GM19328 (cell line): Measurements from ENCODE around the gene BTRC.
"Not testable (repeated sequence)": the region's sequence is repeated elsewhere in the genome, so short reads cannot be mapped to it uniquely, and the experiment has no call there.

Source experiments
- ATAC-seq: cut with Tn5 transposase; IDR thresholded peaks from one replicate; pipeline ENCODE4 v1.9.1; 2021; ENCODE audit warnings: mild to moderate bottlenecking, moderate library complexity; ENCODE audit not compliant: unreplicated experiment

The BTRC gene

GRCh38 chr10:101385866-101386658, 32.1 kb downstream of the BTRC start:
- no peak for ATAC-seq

DNA sequence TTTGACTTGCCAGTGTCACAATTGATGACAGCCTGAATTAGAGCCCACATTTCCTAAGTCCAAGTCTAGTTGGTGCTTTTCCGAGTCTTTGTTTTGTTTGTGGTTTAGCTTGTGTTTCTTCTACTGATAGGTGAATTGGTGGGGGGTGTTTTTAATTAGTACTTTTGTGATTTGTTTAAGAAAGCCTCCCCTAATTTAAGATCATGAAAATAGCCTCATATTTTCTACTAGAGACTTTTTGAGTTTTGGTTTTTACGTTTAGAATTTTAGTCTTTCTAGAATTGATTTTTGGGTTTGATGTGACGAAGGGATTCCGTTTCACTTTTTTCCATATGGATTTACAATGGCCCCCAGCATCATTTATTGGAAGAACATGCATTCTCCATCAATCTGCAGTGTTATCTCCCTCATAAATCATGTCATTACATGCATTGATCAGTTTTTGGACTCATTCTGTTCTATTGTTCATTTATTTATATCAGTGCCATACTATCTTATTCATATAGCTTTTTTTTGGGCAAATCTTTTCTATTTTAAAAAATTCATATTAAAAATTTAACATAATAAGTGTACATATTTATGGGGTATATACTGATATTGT, 32.8 kb downstream of the BTRC start:
- no peak for ATAC-seq

DNA sequence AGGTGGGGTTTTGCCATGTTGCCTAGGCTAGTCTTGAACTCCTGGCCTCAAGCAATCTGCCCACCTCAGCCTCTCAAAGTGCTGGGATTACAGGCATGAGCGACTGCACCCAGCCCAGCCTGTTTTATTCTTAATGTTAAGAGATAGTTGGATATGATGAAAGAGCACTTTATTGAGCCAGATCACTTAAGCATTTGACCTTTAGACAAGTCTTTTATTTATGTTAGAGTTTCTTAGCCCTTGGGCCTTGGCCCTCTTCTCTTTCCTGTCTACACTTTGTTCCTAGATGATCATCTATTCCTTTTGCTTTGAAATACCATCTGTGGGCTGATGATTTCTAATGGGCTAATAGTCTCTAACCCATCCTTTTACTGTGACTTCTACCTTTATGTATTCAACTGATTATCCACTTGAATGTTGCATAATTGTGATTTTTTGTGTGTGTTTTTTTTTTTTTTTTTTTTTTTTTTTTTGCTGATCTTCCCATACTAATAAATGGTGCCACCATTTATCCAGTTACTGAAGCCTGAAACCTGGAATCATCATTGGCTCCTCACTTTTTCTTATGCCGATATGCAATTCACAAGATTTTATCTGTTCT, 34.8 kb downstream of the BTRC start:
- no peak for ATAC-seq

DNA sequence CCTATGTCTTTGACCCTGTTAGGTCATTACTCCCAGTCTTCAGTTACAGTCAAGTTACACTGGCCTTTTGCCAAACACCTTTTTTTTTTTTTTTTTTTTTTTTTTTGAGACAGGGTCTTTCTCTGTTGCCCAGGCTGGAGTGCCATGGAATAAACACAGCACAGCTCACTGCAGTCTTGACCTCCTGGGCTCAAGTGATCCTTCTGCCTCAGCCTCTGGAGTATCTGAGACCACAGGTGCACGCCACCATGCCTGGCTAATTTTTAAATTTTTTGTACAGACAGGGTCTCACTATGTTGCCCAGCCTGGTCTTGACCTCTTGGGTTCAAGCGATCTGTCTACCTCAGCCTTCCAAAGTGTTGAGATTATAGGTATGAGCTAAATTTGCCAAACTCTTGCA, 35.6 kb downstream of the BTRC start:
- not testable (repeated sequence) for ATAC-seq

DNA sequence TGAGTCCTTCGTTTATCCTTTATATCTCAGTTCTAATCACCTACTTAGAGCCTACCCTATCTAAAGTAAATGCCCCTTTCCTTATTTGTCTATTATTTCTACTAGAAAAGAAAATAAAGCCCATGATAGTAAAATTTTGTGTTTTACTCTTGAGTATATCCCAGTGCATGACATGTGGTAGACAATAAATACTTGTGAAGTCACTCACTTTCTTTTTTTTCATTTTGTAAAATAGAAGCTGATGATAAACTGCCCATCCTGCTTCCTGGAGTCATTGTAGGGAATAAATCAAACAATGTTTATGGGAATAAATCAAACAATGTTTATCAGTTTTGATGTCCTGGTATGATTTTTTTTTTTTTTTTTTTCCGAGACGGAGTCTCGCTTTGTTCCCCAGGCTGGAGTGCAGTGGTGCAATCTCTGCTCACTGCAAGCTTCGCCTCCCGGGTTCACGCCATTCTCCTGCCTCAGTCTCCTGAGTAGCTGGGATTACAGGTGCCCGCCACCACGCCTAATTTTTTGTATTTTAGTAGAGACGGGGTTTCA, 36.1 kb downstream of the BTRC start:
- no peak for ATAC-seq

- no peak for ATAC-seq
Observed at GRCh38 chr10:101393378-101393777, 39.4 kb downstream of the BTRC start.

- ATAC-seq: no peak
Observed at GRCh38 chr10:101394524-101395133, 40.7 kb downstream of the BTRC start.

GRCh38 chr10:101397140-101397539, 43.2 kb downstream of the BTRC start:
- no peak for ATAC-seq

DNA sequence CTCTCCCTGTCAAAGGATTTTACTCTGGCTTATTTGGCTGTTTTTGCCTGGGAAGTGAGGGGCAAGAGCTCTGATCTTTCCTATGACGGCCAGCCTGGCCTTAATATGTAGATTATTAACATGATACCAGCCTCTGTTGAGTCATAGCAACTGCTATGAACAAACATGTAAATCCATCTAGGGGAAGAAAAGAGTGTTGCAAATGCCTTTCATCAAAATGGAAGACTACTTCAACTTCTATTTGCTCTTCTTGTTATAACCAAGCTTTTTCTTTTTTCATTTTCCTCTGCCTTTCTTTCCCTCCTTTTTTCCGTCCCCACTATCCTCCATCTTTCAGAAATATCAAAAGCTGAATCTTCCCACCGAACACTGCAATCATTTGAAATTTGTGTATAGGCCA, 46.6 kb downstream of the BTRC start:
- no peak for ATAC-seq

- no peak for ATAC-seq
Observed at GRCh38 chr10:101402711-101403110, 48.7 kb downstream of the BTRC start.

DNA sequence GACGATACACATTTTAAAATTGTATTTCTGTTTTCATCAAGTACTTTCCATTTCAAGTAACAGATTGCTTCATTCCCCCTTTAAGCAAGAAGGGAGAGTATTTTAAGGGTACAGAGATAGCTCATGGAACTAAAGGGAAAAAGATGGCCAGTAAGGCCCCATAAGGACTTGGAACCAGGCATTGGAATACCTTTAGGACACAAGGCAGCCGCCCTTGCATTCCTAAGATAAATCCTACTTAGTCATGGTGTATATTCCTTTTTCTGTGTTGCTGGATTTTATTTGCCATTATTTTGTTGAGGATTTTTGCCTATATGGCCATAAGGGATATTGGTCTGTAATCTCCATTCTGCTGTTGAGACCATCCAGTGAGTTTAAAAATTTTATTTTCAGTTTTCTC, 49.2 kb downstream of the BTRC start:
- no peak for ATAC-seq

DNA sequence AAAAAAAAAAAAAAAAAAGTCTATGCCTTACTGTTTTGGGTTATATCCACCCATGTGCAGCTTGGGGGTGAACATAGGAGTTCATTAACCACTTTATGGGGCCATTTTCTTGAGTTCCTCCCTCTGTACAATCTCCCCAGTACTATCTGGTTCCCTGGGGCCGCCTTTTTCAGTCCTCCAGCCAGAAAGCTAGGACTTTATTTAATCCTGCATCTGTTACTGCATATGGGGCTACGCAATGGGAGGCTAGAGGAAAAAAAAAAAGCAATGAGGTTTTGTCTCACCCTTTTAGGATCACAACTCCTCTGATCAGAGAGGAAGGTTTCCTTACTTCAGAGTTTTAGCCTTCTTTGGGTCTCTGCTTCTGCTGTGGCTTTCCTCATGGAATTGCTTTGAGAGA, 51.0 kb downstream of the BTRC start:
- no peak for ATAC-seq

DNA sequence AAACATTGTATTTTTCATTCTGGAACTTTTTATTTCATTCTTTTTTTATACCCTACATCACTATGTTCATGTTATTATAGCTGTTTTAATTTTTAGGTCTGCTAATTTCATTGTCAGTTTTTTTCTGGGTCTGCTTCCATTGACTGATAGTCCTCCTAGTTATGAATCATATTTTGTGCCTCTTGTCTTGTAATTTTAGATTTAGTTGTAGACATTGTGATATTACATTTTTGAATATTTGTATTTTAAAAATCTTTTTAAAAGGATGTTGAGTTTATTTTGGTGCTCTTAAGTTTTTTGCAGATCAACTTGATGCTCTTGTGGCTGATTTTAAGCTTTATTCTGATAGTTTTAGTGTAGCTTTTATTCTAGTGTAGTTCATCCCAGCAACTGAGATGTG, 57.6 kb downstream of the BTRC start:
- no peak for ATAC-seq

DNA sequence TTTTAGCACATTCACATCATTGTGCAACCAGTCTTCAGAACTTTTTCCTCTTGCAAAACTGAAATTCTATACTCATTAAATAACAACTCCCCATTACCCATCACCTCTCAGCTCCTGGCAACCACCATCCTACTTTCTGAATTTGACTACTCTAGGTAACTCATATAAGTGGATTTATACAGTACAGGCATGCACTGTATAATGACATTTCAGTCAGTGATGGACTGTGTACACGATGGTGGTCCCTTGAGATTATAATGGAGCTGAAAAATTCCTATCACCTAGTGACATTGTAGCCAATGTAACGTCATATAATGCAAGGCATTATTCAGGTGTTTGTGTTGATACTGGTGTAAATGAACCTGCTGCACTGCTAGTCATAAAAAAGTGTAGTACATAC, 60.1 kb downstream of the BTRC start:
- ATAC-seq: no peak

GRCh38 chr10:101415884-101416283, 61.9 kb downstream of the BTRC start:
- ATAC-seq: no peak

DNA sequence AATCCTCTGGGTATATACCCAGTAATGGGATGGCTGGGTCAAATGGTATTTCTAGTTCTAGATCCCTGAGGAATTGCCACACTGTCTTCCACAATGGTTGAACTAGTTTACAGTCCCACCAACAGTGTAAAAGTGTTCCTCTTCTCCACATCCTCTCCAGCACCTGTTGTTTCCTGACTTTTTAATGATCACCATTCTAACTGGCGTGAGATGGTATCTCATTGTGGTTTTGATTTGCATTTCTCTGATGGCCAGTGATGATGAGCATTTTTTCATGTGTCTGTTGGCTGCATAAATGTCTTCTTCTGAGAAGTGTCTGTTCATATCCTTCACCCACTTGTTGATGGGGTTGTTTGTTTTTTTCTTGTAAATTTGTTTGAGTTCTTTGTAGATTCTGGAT, 68.0 kb downstream of the BTRC start:
- not testable (repeated sequence) for ATAC-seq

DNA sequence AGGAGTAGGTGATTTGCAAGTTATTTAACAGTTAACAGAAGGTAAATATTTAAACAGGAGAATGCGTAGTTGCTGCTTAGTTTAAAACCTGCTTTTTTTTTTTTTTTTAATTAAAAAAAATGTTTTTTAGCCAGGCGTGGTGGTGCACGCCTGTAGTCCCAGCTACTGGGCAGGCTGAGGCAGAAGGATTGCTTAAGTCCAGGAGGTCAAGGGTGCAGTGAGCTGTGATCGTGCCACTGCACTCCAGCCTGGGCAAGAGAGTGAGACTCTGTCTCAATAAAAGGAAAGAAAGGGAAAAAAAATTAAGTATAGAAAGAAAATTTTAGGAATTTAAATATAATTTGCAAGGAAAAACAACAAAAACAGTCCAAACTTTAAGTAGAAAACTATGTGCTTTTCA, 71.6 kb downstream of the BTRC start:
- no peak for ATAC-seq

GRCh38 chr10:101428036-101428435, 74.1 kb downstream of the BTRC start:
- ATAC-seq: no peak

DNA sequence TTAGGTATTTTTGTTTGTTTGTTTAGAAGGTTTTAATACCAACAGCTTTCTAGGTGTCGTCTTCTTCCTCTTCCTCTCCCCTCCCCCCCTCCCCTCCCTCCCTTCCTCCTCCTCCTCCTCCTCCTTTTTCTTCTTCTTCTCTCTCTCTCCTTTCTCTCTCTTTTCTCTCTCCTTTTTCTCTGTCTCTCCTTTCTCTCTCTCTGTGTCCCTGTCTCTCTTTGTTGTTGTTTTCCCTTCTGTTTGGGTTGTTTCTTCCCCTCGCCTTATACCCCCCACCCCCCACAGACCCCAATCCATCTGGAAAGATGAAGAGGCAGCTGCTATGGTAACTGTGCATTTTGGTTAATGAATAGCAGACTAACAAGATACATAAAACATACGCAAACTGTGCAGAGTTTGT, 75.5 kb downstream of the BTRC start:
- ATAC-seq: no peak

- no peak for ATAC-seq
Observed at GRCh38 chr10:101436302-101436701, 82.3 kb downstream of the BTRC start.

GRCh38 chr10:101438881-101439391, 85.0 kb downstream of the BTRC start:
- ATAC-seq: no peak
